ENCODE results near the gene PDCD10.

DNA sequence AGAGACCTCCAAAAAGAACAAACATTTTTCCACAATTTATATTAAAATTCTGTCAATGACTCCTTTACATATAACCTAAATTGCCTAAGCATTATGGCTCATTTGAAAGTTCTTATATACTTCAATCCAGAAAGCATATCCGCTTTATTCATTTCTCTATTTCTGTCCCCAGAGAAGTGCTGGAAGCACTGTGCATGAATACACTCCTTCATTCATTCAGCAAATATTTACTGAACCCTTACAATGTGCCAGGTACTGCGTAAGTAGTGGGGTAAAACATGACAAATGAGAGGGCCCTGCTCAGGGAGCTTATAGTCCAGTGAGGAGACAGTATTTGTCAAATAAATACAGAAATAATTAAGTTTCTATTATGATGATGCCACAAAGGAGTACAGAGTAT is 3.3 kb downstream of the PDCD10 start:
- no peak for TF ChIP-seq GATA3 (IDR thresholded peaks at IDR 0.05; ENCODE audit: low read depth, low read length)
- TF ChIP-seq GATA2 (IDR thresholded peaks at IDR 0.05; ENCODE audit: low read depth, low read length), result no peak

Data from SH-SY5Y (cell line).